Uterus (tissue), 4 donors: ENCODE results near the gene ZSCAN5B. TPM values are rescaled to one million over a fixed set of nuclear protein-coding genes. Genes with fewer than 3 reads are reported as not detected.

ENCODE experiments used
- DNase-seq, 2 donors: peaks; one replicate each; pipeline ENCODE4 v3.0.0-alpha.2; 2019 to 2020
- H3K27ac ChIP-seq, 2 donors: fragments of 200-600 bp; sonication (generic); 1 replicate in 1 of 2; 2 replicates in 1 of 2; pipeline ENCODE4 v1.5.1; 2016 to 2018
- H3K27me3 ChIP-seq, 2 donors: fragments of 200-600 bp; sonication (generic); one replicate each; pipeline ENCODE4 v1.5.1; 2018 to 2019; ENCODE audit warnings: control low read depth in 1 of 2
- H3K36me3 ChIP-seq, 2 donors: fragments of 200-600 bp; sonication (generic); one replicate each; pipeline ENCODE4 v1.5.1; 2019; ENCODE audit warnings: control low read depth in 1 of 2
- H3K4me1 ChIP-seq, 2 donors: fragments of 200-600 bp; sonication (generic); one replicate each; pipeline ENCODE4 v1.5.1; 2018 to 2019; ENCODE audit warnings: control low read depth in 1 of 2
- H3K4me3 ChIP-seq, 2 donors: fragments of 200-600 bp; sonication (generic); 1 replicate in 1 of 2; 2 replicates in 1 of 2; pipeline ENCODE4 v1.5.1; 2018 to 2019; ENCODE audit warnings: mild to moderate bottlenecking in 1 of 2
- H3K9me3 ChIP-seq, 2 donors: fragments of 200-600 bp; sonication (generic); one replicate each; pipeline ENCODE4 v1.5.1; 2019; ENCODE audit warnings: control low read depth in 1 of 2
- POLR2A ChIP-seq, 2 donors: fragments of 450-650 bp; IDR thresholded peaks; one replicate each; pipeline ENCODE4 v1.6.1; 2016; ENCODE audit warnings: antibody characterized with exemption in 2 of 2, mild to moderate bottlenecking in 1 of 2, moderate library complexity in 1 of 2
- intact Hi-C: fragments of 100-400 bp; cut with DNase I; formaldehyde crosslinking; loops from one replicate; pipeline ENCODE4 v1.15.1; 2023; ENCODE audit warnings: low total_unique reads
- total RNA-seq, 4 donors: library from RNA; depleted of rRNA in 3 of 4; stranded (reverse); fragments of >200 nt in 3 of 4; gene quantifications; one replicate each; pipeline versions ENCODE4 v1.1.0 to v1.2.4, GENCODE V29; 2014 to 2023
- TF ChIP-seq, protein P1 (sequence below), 4 experiments: fragments of 200-600 bp in 2 of 4; fragments of 450-650 bp in 2 of 4; sonication (generic) in 2 of 4; IDR thresholded peaks; one replicate each; pipeline ENCODE4 v1.5.1; 2016 to 2019; ENCODE audit warnings: antibody characterized with exemption in 4 of 4, mild to moderate bottlenecking in 2 of 4, moderate library complexity in 1 of 4
- donor health status: DM: yes; HTN: yes; CAD: no.

The ZSCAN5B gene
- total RNA-seq, 4 donors from 2014 or later: not detected

DNA sequence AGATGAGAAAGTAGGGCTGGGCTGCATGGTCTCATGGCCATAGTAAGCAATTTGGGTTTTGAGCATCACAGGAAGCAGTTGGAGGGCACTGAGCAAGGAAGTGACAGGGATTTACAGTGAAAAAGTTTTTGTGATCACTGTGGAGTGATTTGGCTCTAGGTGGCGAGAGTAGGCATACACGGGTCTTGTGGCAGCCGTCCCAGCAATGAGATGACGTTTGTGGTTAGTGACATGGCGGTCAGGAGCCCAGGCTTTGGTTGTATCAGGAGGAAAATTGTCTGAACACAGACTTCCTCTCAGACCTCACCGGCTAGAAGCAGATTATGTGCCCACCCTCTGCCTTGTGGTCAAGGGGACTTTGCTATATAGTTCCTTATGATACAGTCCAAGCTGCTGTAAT is 53.2 kb downstream of the ZSCAN5B start:
- DNase-seq: no peak
- intact Hi-C loops: no loop called here
- Histone ChIP-seq H3K4me1 (no peaks in the 10 kb centered on the region), H3K27me3 (no peaks in the 10 kb centered on the region), H3K36me3 (no peaks in the 10 kb centered on the region), H3K4me3 (no peak overlapping the region), H3K9me3 (no peaks in the 10 kb centered on the region), H3K27ac (no peak overlapping the region)
- TF ChIP-seq POLR2A (IDR thresholded peaks at IDR 0.05): no peak
- TF ChIP-seq, protein P1, sequence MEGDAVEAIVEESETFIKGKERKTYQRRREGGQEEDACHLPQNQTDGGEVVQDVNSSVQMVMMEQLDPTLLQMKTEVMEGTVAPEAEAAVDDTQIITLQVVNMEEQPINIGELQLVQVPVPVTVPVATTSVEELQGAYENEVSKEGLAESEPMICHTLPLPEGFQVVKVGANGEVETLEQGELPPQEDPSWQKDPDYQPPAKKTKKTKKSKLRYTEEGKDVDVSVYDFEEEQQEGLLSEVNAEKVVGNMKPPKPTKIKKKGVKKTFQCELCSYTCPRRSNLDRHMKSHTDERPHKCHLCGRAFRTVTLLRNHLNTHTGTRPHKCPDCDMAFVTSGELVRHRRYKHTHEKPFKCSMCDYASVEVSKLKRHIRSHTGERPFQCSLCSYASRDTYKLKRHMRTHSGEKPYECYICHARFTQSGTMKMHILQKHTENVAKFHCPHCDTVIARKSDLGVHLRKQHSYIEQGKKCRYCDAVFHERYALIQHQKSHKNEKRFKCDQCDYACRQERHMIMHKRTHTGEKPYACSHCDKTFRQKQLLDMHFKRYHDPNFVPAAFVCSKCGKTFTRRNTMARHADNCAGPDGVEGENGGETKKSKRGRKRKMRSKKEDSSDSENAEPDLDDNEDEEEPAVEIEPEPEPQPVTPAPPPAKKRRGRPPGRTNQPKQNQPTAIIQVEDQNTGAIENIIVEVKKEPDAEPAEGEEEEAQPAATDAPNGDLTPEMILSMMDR (IDR thresholded peaks at IDR 0.05): no peak

DNA sequence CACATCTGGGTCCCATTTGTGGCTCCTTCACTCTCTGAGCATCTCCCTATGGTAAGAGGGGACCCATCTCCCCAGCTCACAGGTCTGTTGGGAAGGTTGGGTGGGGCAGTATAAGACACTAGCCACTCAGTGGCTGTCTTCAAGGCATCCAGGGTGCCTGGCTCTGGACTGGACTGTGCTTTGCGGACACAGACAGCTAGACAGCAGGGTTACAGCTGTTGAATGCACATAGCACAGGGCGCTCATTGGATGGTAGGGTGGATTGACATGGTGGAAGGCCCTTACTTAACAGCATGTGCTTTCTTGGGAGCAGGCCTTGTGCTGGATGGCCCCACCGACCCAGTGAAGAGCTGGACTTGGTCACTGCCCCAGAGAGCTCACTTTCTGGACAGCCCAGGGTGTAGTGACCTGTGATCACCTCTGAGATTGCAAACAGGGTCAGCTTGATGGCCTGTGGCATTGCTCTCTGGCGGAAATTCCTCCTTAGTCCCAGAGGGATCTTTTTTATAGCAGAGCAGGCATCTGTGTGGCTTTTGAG is 54.6 kb downstream of the ZSCAN5B start:
- Histone ChIP-seq H3K4me3 (no peak overlapping the region), H3K27ac (no peak overlapping the region), H3K27me3 (no peaks in the 10 kb centered on the region), H3K36me3 (no peaks in the 10 kb centered on the region), H3K9me3 (no peaks in the 10 kb centered on the region), H3K4me1 (no peaks in the 10 kb centered on the region)
- TF ChIP-seq POLR2A (IDR thresholded peaks at IDR 0.05): no peak
- TF ChIP-seq, protein P1 (IDR thresholded peaks at IDR 0.05): no peak
- intact Hi-C loops: no loop called here
- DNase-seq: no peak

DNA sequence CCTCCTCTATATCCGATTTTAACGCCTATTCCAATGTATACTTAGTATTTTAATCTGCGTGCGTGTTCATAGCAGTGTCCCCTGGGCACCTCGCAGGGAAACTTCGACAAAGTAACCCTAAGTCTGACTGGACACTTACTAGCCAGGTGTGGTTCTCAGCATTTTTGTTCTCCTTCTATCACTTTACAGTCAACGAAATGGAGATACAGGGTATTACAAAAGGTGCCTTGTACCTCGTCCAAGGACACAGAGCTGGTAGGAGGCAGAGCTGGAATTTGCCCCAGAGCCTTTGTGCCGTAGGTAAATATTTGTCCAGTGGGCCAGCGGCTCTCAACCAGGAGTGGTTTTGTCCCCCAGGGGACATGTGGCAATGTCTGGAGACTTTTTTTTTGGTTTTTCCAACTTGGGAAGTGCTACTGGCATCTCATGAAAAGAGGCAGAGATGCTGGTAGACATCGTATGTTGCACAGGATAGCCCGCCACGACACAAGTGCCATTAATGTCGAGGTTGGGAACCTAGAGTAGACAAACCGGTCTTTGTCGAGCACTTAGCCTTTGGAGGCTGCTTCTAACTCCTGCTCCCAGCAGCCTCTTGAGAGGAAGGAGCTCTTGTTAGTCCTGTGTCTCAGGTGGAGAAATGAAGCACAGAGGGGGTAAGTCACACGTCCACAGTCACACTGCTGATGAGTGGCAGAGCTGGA is 55.3 kb downstream of the ZSCAN5B start:
- no peaks in the 10 kb centered on the region for H3K9me3 ChIP-seq
- no peak for DNase-seq
- peak overlapping the region; percentile 93 for H3K27ac ChIP-seq
- TF ChIP-seq POLR2A (IDR thresholded peaks at IDR 0.05): no peak
- TF ChIP-seq, protein P1 (IDR thresholded peaks at IDR 0.05): no peak
- H3K36me3 ChIP-seq: no peaks in the 10 kb centered on the region
- H3K27me3 ChIP-seq: no peaks in the 10 kb centered on the region
- intact Hi-C loops: no loop called here
- H3K4me1 ChIP-seq: no peaks in the 10 kb centered on the region
- H3K4me3 ChIP-seq: peak overlapping the region; percentile 57 to 66

DNA sequence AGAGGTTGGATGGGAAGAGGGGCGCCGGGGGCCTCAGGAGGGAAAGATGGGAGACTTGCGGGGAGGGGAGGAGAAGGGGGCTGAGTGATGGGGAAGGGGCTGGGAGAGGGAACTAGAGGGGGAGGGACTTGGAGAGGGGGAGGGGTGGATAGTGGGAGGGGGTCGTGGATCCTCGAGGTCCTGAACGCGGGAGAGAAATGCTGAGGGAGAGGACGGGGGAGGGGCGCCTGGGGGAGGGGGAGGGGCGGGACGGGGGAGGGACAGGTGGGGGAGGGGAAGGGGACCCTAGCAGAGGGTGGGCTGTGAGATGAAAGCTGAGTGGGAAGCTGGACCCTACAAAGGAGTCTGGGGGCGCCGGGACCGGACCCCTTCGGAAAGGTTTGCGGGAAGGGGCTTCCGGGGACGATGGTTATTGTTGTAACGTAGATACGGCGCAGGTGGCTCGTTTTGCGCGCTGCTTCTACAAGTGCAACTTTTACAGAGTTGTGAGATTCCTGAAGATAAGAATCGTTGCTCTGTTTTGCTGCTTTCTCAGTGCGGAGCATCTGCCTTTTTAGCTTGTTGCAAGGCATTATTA is 56.1 kb downstream of the ZSCAN5B start:
- TF ChIP-seq, protein P1 (IDR thresholded peaks at IDR 0.05): no peak
- no peak for TF ChIP-seq POLR2A (IDR thresholded peaks at IDR 0.05)
- Histone ChIP-seq H3K27ac (peak overlapping the region; percentile 93), H3K27me3 (no peaks in the 10 kb centered on the region), H3K9me3 (no peaks in the 10 kb centered on the region), H3K4me1 (no peaks in the 10 kb centered on the region), H3K36me3 (no peaks in the 10 kb centered on the region), H3K4me3 (peak overlapping the region; percentile 57 to 66)
- no peak for DNase-seq
- intact Hi-C loops: no loop called here
